HepG2 (cell line): ENCODE results near the gene PSMB8. TPM values are rescaled to one million over a fixed set of nuclear protein-coding genes. Genes with fewer than 3 reads are reported as not detected.

Experiments used
- ATAC-seq: fragments of 200-7000 bp; cut with Tn5 transposase; 3 replicates; pipeline ENCODE4 v1.9.1; 2020; ENCODE audit warnings: mild to moderate bottlenecking, moderate library complexity
- BruUV-seq: library from RNA; stranded (reverse); fragments of 400-500 nt; replicated peaks from 2 replicates; lab custom pipeline; 2021; lab: Mats Ljungman, UMichigan
- CTCF ChIA-PET: fragments of 300-600 bp; formaldehyde crosslinking; extraction: SDS; loops from one replicate; lab custom pipeline; 2021; ENCODE audit warnings: low total read pairs, inconsistent platforms, low intra/inter-chr PET ratio; lab: Yijun Ruan, JAX
- POLR2A ChIA-PET: fragments of 350-600 bp; sonication (Branson Sonifier 250); formaldehyde crosslinking; loops from one replicate; lab custom pipeline; 2020; ENCODE audit warnings: antibody characterized with exemption, inconsistent platforms; lab: Yijun Ruan, JAX
- DNase-seq: peaks from one replicate; pipeline ENCODE4 v3.0.0-alpha.2; 2015; ENCODE audit warnings: low spot score
- FAIRE-seq: peaks from 3 replicates; lab custom pipeline; 2011; peaks lifted over from hg19 to GRCh38; lab: Jason Lieb, UNC
- H2AFZ ChIP-seq: one replicate; pipeline ENCODE4 v1.6.1; 2011; ENCODE audit warnings: low read length, inconsistent platforms
- H3K27ac ChIP-seq: fragments of 300-600 bp; 3 replicates; pipeline ENCODE4 v1.8.0; 2011; ENCODE audit warnings: mixed run types, mild to moderate bottlenecking, mixed read lengths, low read length, inconsistent platforms; ENCODE audit not compliant: insufficient read depth; ENCODE audit errors: extremely low read length
- H3K27me3 ChIP-seq, 2 experiments: fragments of 200-600 bp in 1 of 2; 2 replicates in 1 of 2; 3 replicates in 1 of 2; pipeline versions ENCODE4 v1.6.0 to v1.8.0; 2011; ENCODE audit warnings: low read length in 2 of 2, mild to moderate bottlenecking in 2 of 2, moderate library complexity in 2 of 2, inconsistent platforms in 1 of 2; ENCODE audit not compliant: insufficient read depth in 2 of 2, control insufficient read depth in 1 of 2
- H3K36me3 ChIP-seq, 2 experiments: fragments of 200-600 bp in 1 of 2; replicated peaks in 1 of 2; 2 replicates in 1 of 2; 3 replicates in 1 of 2; pipeline versions ENCODE4 v1.5.1 to v1.8.0; 2011; ENCODE audit warnings: low read length in 2 of 2, inconsistent platforms in 1 of 2; ENCODE audit not compliant: insufficient read depth in 2 of 2, control insufficient read depth in 1 of 2
- H3K4me1 ChIP-seq: 2 replicates; pipeline ENCODE4 v1.5.1; 2012; ENCODE audit warnings: low read length, inconsistent platforms; ENCODE audit not compliant: insufficient read depth
- H3K4me2 ChIP-seq: 2 replicates; pipeline ENCODE4 v1.6.0; 2011; ENCODE audit warnings: low read depth, low read length, inconsistent platforms
- H3K4me3 ChIP-seq, 3 experiments: fragments of 200-600 bp in 1 of 3; sonication (generic), shearing (Covaris generic) in 1 of 3; replicated peaks in 1 of 3; 2 replicates each; pipeline ENCODE4 v1.5.1; 2011 to 2016; ENCODE audit warnings: low read length in 3 of 3, inconsistent platforms in 2 of 3, low read depth in 2 of 3, mild to moderate bottlenecking in 2 of 3, control low read depth in 1 of 3, mixed read lengths in 1 of 3; ENCODE audit not compliant: insufficient read depth in 1 of 3
- H3K79me2 ChIP-seq: one replicate; pipeline ENCODE4 v1.6.1; 2011; ENCODE audit warnings: low read length, inconsistent platforms; ENCODE audit not compliant: insufficient read depth
- H3K9ac ChIP-seq: 2 replicates; pipeline ENCODE4 v1.6.0; 2011; ENCODE audit warnings: mild to moderate bottlenecking, low read depth, low read length, inconsistent platforms; ENCODE audit not compliant: insufficient read depth
- H3K9me3 ChIP-seq: 2 replicates; pipeline ENCODE4 v1.5.1; 2012; ENCODE audit warnings: mild to moderate bottlenecking, low read length
- H4K20me1 ChIP-seq: 2 replicates; pipeline ENCODE4 v1.6.0; 2011; ENCODE audit warnings: inconsistent platforms, mild to moderate bottlenecking, low read length, moderate library complexity; ENCODE audit not compliant: insufficient read depth
- PHF5A ChIP-seq: IDR thresholded peaks from one replicate; pipeline ENCODE4 v1.6.1; 2018; ENCODE audit warnings: low read depth, missing genetic modification reagents; ENCODE audit not compliant: unreplicated experiment
- PHF8 ChIP-seq: sonication (generic); formaldehyde crosslinking; IDR thresholded peaks from 2 replicates; pipeline ENCODE4 v1.5.0; 2020; ENCODE audit warnings: missing genetic modification reagents
- POLR2AphosphoS5 ChIP-seq: IDR thresholded peaks from 2 replicates; pipeline ENCODE4 v1.6.1; 2012; ENCODE audit warnings: low read depth, low read length
- REL ChIP-seq: sonication (generic); formaldehyde crosslinking; conservative IDR thresholded peaks from 2 replicates; pipeline ENCODE4 v1.8.0; 2022; ENCODE audit warnings: mild to moderate bottlenecking, missing genetic modification reagents, moderate library complexity
- TAF15 ChIP-seq: fragments of 200-400 bp; formaldehyde crosslinking; IDR thresholded peaks from one replicate; pipeline ENCODE4 v1.6.1; 2018; ENCODE audit warnings: mild to moderate bottlenecking, low read depth, low read length; ENCODE audit not compliant: poor library complexity, severe bottlenecking
- ZBTB21 ChIP-seq: sonication (generic); formaldehyde crosslinking; IDR thresholded peaks from 2 replicates; pipeline ENCODE4 v1.4.0; 2020; ENCODE audit warnings: missing genetic modification reagents
- ZBTB38 ChIP-seq: sonication (generic); formaldehyde crosslinking; IDR thresholded peaks from 2 replicates; pipeline ENCODE4 v1.5.1; 2020; ENCODE audit warnings: mild to moderate bottlenecking, missing genetic modification reagents
- ZNF224 ChIP-seq: sonication (generic); formaldehyde crosslinking; IDR thresholded peaks from 2 replicates; pipeline ENCODE4 v1.5.0; 2020; ENCODE audit warnings: mild to moderate bottlenecking, missing genetic modification reagents
- ZNF225 ChIP-seq: sonication (generic); formaldehyde crosslinking; IDR thresholded peaks from 2 replicates; pipeline ENCODE4 v1.4.0; 2020; ENCODE audit warnings: mild to moderate bottlenecking, missing genetic modification reagents
- ZNF512B ChIP-seq: sonication (generic); formaldehyde crosslinking; IDR thresholded peaks from 2 replicates; pipeline ENCODE4 v1.5.1; 2020; ENCODE audit warnings: missing genetic modification reagents, mild to moderate bottlenecking, borderline replicate concordance
- ZNF577 ChIP-seq: sonication (generic); formaldehyde crosslinking; IDR thresholded peaks from 2 replicates; pipeline ENCODE4 v1.4.0; 2020; ENCODE audit warnings: mild to moderate bottlenecking, low read depth, missing genetic modification reagents, borderline replicate concordance
- ZNF678 ChIP-seq: sonication (generic); formaldehyde crosslinking; IDR thresholded peaks from 2 replicates; pipeline ENCODE4 v1.4.0; 2020; ENCODE audit warnings: mild to moderate bottlenecking, missing genetic modification reagents
- ZNF737 ChIP-seq: sonication (generic); formaldehyde crosslinking; IDR thresholded peaks from 2 replicates; pipeline ENCODE4 v1.5.0; 2020; ENCODE audit warnings: missing genetic modification reagents, mild to moderate bottlenecking, borderline replicate concordance
- ZNF768 ChIP-seq: sonication (generic); formaldehyde crosslinking; IDR thresholded peaks from 2 replicates; pipeline ENCODE4 v1.4.0; 2020; ENCODE audit warnings: missing genetic modification reagents
- ZNF782 ChIP-seq: sonication (generic); formaldehyde crosslinking; IDR thresholded peaks from 2 replicates; pipeline ENCODE4 v1.4.0; 2020; ENCODE audit warnings: missing genetic modification reagents, mild to moderate bottlenecking, borderline replicate concordance
- ZNF891 ChIP-seq: sonication (generic); formaldehyde crosslinking; IDR thresholded peaks from 2 replicates; pipeline ENCODE4 v1.5.0; 2020; ENCODE audit warnings: mild to moderate bottlenecking, missing genetic modification reagents
- ZSCAN22 ChIP-seq: sonication (generic); formaldehyde crosslinking; IDR thresholded peaks from 2 replicates; pipeline ENCODE4 v1.4.0; 2020; ENCODE audit warnings: mild to moderate bottlenecking, missing genetic modification reagents
- WGBS: methylation state at CpG from one replicate; pipeline ENCODE4 v1.1.6; 2017; ENCODE audit warnings: low lambda C conversion rate; 5-methylcytosine and 5-hydroxymethylcytosine counted together
- in situ Hi-C: cut with HindIII; loops from 2 replicates; pipeline ENCODE4 v1.10.0; 2017; ENCODE audit warnings: low pct_unique_long_range_greater_than_20kb; ENCODE audit not compliant: extremely low pct_ligation_motif_present
- intact Hi-C: fragments of 100-400 bp; cut with micrococcal nuclease; formaldehyde crosslinking; loops from one replicate; pipeline ENCODE4 v1.10.0; 2022; ENCODE audit not compliant: unreplicated experiment
- polyA plus RNA-seq, 8 experiments: library from polyadenylated mRNA; depleted of rRNA in 3 of 8; stranded (reverse) in 7 of 8; unstranded in 1 of 8; fragments of >200 nt; fragmentation: Illumina TruSeq in 4 of 8; extraction: Trizol in 4 of 8; gene quantifications; 2 replicates each; pipeline versions ENCODE4 v1.2.1 to v1.2.3, GENCODE V29; 2011 to 2016; ENCODE audit warnings: low read depth in 4 of 8, missing spikeins in 1 of 8, mixed read lengths in 1 of 8; ENCODE audit not compliant: insufficient read depth in 1 of 8
- total RNA-seq, 5 experiments: library from RNA; depleted of rRNA; stranded (reverse); fragments of >200 nt; fragmentation: Illumina TruSeq; extraction: Trizol; gene quantifications; 2 replicates each; pipeline ENCODE4 v1.2.3, GENCODE V29; 2016; ENCODE audit warnings: low read depth in 1 of 5
- TF ChIP-seq, protein P1 (sequence below): sonication (generic); formaldehyde crosslinking; IDR thresholded peaks from 2 replicates; pipeline ENCODE4 v1.4.0; 2020; ENCODE audit warnings: mild to moderate bottlenecking, missing genetic modification reagents

The PSMB8 gene
- total and polyA plus RNA-seq, 2 of the 13 experiments (the other 11 are each of a cell fraction or from before 2014, with no cell fraction given) = 30.7 to 64.7 TPM

DNA sequence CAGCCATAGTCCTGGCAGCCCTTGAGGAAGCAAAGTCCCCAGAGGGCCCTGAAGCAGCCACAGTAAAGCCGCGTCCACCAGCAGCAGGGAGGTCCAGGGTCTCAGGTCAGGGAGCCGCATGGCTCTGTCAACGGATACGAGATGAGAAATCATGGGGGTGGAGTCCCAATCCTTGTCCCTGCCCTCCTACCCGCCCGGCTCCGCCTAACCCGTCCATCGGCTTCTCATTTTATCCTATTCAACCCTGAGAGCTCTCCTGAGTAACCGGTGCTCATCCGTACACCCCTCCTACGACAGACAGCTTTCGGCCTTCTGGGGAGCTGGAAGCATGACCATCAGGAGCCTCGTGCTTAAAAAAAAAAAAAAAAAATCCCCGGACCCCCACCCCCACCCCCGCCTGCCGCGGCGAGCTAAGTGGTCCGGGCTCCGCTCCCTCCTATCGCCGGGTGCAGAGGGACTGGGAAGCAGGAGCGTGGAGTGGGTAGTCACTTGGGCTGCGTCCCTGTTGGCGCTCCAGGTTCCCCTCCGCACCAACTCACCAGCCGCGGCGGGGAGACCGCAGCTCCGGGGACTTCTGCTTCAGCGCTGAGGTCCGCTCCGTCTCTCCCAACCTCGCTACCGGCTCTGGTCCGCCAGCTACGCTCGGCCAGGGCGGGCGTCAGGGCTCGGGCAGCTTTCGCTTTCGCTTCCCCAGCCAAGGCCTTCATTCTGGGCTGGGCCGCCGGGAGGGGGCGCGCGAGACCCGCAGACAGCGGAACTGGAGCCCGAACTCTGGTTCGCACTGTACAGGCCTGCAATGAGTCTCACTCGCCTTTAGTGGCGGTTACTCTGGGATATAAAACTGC lies 5.5 kb downstream of the PSMB8 start, which contains the start of gene TAP2 (continued):
- TF ChIP-seq ZBTB21 = no peak
- TF ChIP-seq ZNF577 (CRISPR knock-in tag) = no peak
- TF ChIP-seq TAF15 = no peak
- TF ChIP-seq, protein P1, sequence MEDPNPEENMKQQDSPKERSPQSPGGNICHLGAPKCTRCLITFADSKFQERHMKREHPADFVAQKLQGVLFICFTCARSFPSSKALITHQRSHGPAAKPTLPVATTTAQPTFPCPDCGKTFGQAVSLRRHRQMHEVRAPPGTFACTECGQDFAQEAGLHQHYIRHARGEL (CRISPR knock-in tag) = no peak; the same call in 1 of the 2 replicates
- TF ChIP-seq ZNF737 (CRISPR knock-in tag) = no peak
- peak; percentile 83 for TF ChIP-seq PHF8 (CRISPR knock-in tag)
- peak; percentile 37; the same call in 1 of the 2 replicates for TF ChIP-seq ZNF224 (CRISPR knock-in tag)
- TF ChIP-seq PHF5A (CRISPR knock-in tag) = peak; percentile 94
- no peak for TF ChIP-seq REL (CRISPR knock-in tag)
- TF ChIP-seq ZBTB38 = peak; percentile 72
- TF ChIP-seq POLR2AphosphoS5 = peak; percentile 49; the same call in 1 of the 2 replicates

- Histone ChIP-seq H3K9me3 (no peaks in the 10 kb centered on the region), H3K4me1 (peaks cover 17% of the 10 kb centered on the region), H4K20me1 (no peaks in the 10 kb centered on the region), H3K9ac (peak overlapping the region; percentile 61), H3K79me2 (peaks cover 4% of the 10 kb centered on the region), H3K4me2 (peak overlapping the region; percentile 94), H3K27ac (peak overlapping the region; percentile 80), H2AFZ (no peak overlapping the region), H3K4me3 (peak overlapping the region; percentile 82 to 87 (median 86)), H3K36me3 (peaks cover 2 to 7% of the 10 kb centered on the region in 2 experiments; a peak in 2 of 5 replicates), H3K27me3 (no peaks in the 10 kb centered on the region)
- in situ Hi-C loops (no loop called here), intact Hi-C loops (loop anchor here (1.0 kb wide), 3 partner anchors 16 to 116 kb away; partner anchors contain the start of genes HLA-DMA and TAP1)
- BruUV-seq = TSS peak; percentile 31
- FAIRE-seq (no peak), DNase-seq (no peak), ATAC-seq (no peak; the same call in 2 of the 3 replicates)
- 30% methylated on average over 6 of the region's 12 CpGs for WGBS
- POLR2A ChIA-PET = interaction anchor here (0.9 to 2.5 kb wide), 13 partner anchors 9 to 1099 kb away, joined by 3 to 56 read pairs (median 4); partner anchors contain the start of genes ATF6B, PBX2, PSMB9 and TAP1
- CTCF ChIA-PET = interaction anchor here (2.9 to 3.1 kb wide), 2 partner anchors 16 to 30 kb away, joined by 39 to 65 read pairs; partner anchors contain the start of genes PSMB9 and TAP1
- TF ChIP-seq ZNF512B (CRISPR knock-in tag) = no peak
- TF ChIP-seq ZSCAN22 (CRISPR knock-in tag) = no peak
- peak; percentile 49; the same call in 1 of the 2 replicates for TF ChIP-seq ZNF891 (CRISPR knock-in tag)
- 0 out of 2 replicates have a peak, but pooled peaks have one; percentile 82 for TF ChIP-seq ZNF782 (CRISPR knock-in tag)
- no peak; the same call in 1 of the 2 replicates for TF ChIP-seq ZNF225
- TF ChIP-seq ZNF768 (CRISPR knock-in tag) = peak; percentile 43; the same call in 1 of the 2 replicates
- peak; percentile 47; the same call in 1 of the 2 replicates for TF ChIP-seq ZNF678 (CRISPR knock-in tag)
These were observed 6.2 kb downstream of the PSMB8 start for GRCh38 chr6:32837651-32838113.
